Panc1 (cell line): ENCODE measurements around the gene REXO4. TPM values are rescaled to one million over a fixed set of nuclear protein-coding genes. Genes with fewer than 3 reads are reported as not detected.

ENCODE experiments used
- ATAC-seq: fragments of 200-7000 bp; cut with Tn5 transposase; 2 replicates; pipeline ENCODE4 v1.9.1; 2020; ENCODE audit warnings: mild to moderate bottlenecking, moderate library complexity
- BruUV-seq: library from RNA; stranded (reverse); fragments of 400-500 nt; replicated peaks from 2 replicates; lab custom pipeline; 2021; lab: Mats Ljungman, UMichigan
- CTCF ChIA-PET: fragments of 300-600 bp; sonication (Branson Sonifier 250); formaldehyde crosslinking; loops from one replicate; lab custom pipeline; 2022; ENCODE audit warnings: antibody characterized with exemption; lab: Charles Lee
- POLR2A ChIA-PET: fragments of 300-600 bp; sonication (Branson Sonifier 250); formaldehyde crosslinking; loops from one replicate; lab custom pipeline; 2022; ENCODE audit warnings: antibody characterized with exemption; lab: Charles Lee
- DNase-seq: peaks from one replicate; pipeline ENCODE4 v3.0.0-alpha.2; 2010; ENCODE audit warnings: low read depth, low spot score
- H3K27ac ChIP-seq: 2 replicates; pipeline ENCODE4 v1.5.1; 2011; ENCODE audit warnings: mild to moderate bottlenecking, low read length, inconsistent platforms
- H3K27me3 ChIP-seq: fragments of 200-500 bp; sonication (Bioruptor generic); 2 replicates; pipeline ENCODE4 v1.6.0; 2014; ENCODE audit warnings: low read length, inconsistent platforms; ENCODE audit not compliant: control insufficient read depth, insufficient read depth
- H3K36me3 ChIP-seq: fragments of 200-500 bp; sonication (Bioruptor generic); 2 replicates; pipeline ENCODE4 v1.5.1; 2014; ENCODE audit warnings: inconsistent platforms, mild to moderate bottlenecking, low read length, moderate library complexity; ENCODE audit not compliant: control insufficient read depth, insufficient read depth
- H3K4me1 ChIP-seq: 2 replicates; pipeline ENCODE4 v1.5.1; 2011; ENCODE audit warnings: inconsistent platforms, mild to moderate bottlenecking, low read length, moderate library complexity; ENCODE audit not compliant: control insufficient read depth, insufficient read depth
- H3K4me3 ChIP-seq, 2 experiments: 2 replicates each; pipeline ENCODE4 v1.5.1; 2011 to 2012; ENCODE audit warnings: low read depth in 2 of 2, low read length in 2 of 2, mild to moderate bottlenecking in 2 of 2, inconsistent platforms in 1 of 2, moderate library complexity in 1 of 2
- H3K9me3 ChIP-seq: fragments of 200-500 bp; sonication (Bioruptor generic); 2 replicates; pipeline ENCODE4 v1.5.1; 2014; ENCODE audit warnings: low read depth, mild to moderate bottlenecking, inconsistent platforms, low read length, moderate library complexity; ENCODE audit not compliant: control insufficient read depth, insufficient read depth
- POLR2AphosphoS5 ChIP-seq: IDR thresholded peaks from 2 replicates; pipeline ENCODE4 v1.6.1; 2012; ENCODE audit warnings: mild to moderate bottlenecking, low read depth, low read length, moderate library complexity
- SIN3A ChIP-seq: IDR thresholded peaks from 2 replicates; pipeline ENCODE4 v1.6.1; 2012; ENCODE audit warnings: low read depth, mild to moderate bottlenecking, low read length, moderate library complexity, borderline replicate concordance; ENCODE audit not compliant: insufficient read depth
- TCF7L2 ChIP-seq: IDR thresholded peaks from 2 replicates; pipeline ENCODE4 v1.6.1; 2011; ENCODE audit warnings: mild to moderate bottlenecking, low read depth, low read length, inconsistent platforms
- in situ Hi-C: cut with HindIII; loops from 2 replicates; pipeline ENCODE4 v1.10.0; 2016; ENCODE audit warnings: low sequenced_read_pairs, low pct_unique_long_range_greater_than_20kb
- intact Hi-C: fragments of 100-400 bp; cut with micrococcal nuclease; formaldehyde crosslinking; loops from one replicate; pipeline ENCODE4 v1.10.0; 2022; ENCODE audit not compliant: unreplicated experiment
- total RNA-seq: library from RNA; stranded (reverse); gene quantifications from one replicate; pipeline ENCODE4 v1.2.1, GENCODE V29; 2021; ENCODE audit not compliant: unreplicated experiment
- TF ChIP-seq, protein P1 (sequence below): fragments of 450-650 bp; IDR thresholded peaks from 2 replicates; pipeline ENCODE4 v1.5.1; 2017; ENCODE audit warnings: mild to moderate bottlenecking
- TF ChIP-seq, protein P2 (sequence below), 2 experiments: IDR thresholded peaks; 2 replicates each; pipeline ENCODE4 v1.6.1; 2011 to 2012; ENCODE audit warnings: low read depth in 2 of 2, control low read depth in 1 of 2, low read length in 1 of 2, mild to moderate bottlenecking in 1 of 2, moderate library complexity in 1 of 2; ENCODE audit not compliant: insufficient read depth in 1 of 2

The REXO4 gene
- total RNA-seq, 1 experiment from 2014 or later = 19.9 TPM

DNA sequence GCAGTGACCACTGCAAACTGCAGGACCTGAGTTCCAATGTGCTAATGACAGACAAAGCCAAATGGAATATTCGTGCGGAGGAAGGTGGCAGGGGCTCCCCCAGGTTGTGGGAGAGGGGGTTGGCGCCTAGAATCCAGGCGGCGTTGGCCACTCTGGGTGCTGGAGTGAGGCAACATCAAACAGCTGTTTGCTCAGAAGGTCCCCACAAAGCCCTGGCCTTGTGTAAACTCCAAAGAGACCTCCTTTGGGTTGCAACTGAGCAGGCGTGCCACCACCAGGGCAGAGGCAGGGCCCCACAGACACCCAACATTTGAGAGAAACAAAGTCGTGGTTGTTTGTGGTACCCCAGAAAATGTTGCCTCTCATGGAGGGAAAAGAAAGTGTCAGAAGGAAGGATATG lies 27.1 kb downstream of the REXO4 start:
- ChIA-PET POLR2A (no interaction called here), CTCF (no interaction called here)
- no peak for ATAC-seq
- Histone ChIP-seq H3K27me3 (no peaks in the 10 kb centered on the region), H3K4me3 (no peak overlapping the region), H3K9me3 (no peaks in the 10 kb centered on the region), H3K36me3 (no peaks in the 10 kb centered on the region), H3K27ac (no peak overlapping the region), H3K4me1 (no peaks in the 10 kb centered on the region)
- no TSS peak for BruUV-seq
- no peak for DNase-seq
- in situ Hi-C loops = no loop called here
- no peak for TF ChIP-seq POLR2AphosphoS5
- TF ChIP-seq, protein P1, sequence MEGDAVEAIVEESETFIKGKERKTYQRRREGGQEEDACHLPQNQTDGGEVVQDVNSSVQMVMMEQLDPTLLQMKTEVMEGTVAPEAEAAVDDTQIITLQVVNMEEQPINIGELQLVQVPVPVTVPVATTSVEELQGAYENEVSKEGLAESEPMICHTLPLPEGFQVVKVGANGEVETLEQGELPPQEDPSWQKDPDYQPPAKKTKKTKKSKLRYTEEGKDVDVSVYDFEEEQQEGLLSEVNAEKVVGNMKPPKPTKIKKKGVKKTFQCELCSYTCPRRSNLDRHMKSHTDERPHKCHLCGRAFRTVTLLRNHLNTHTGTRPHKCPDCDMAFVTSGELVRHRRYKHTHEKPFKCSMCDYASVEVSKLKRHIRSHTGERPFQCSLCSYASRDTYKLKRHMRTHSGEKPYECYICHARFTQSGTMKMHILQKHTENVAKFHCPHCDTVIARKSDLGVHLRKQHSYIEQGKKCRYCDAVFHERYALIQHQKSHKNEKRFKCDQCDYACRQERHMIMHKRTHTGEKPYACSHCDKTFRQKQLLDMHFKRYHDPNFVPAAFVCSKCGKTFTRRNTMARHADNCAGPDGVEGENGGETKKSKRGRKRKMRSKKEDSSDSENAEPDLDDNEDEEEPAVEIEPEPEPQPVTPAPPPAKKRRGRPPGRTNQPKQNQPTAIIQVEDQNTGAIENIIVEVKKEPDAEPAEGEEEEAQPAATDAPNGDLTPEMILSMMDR = no peak
- intact Hi-C loops = no loop called here

DNA sequence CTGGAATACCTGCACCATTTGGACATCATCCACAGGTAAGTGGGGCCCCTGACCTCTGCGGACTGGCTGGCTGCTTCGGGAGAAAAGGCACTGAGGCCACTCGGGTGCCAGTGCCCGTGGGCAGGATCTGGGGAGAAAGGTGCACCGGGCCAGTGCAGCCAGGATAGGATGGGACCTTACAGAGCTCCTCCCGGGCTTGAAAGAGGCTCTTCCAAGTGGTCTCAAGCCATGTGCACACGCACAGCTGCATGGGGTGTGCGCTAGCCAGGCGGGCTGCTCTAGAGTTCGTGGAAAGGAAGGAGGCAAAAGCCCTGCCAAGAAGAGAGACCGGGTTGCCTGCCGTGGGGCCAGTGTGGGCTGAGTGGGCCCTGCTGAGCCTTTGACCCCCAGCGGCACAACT lies 28.2 kb downstream of the REXO4 start:
- ChIA-PET CTCF (no interaction called here), POLR2A (no interaction called here)
- no peak overlapping the region for H3K4me3 ChIP-seq
- in situ Hi-C loops = no loop called here
- BruUV-seq = no TSS peak
- H3K36me3 ChIP-seq = no peaks in the 10 kb centered on the region
- ATAC-seq (no peak), DNase-seq (no peak)
- H3K27ac ChIP-seq = no peak overlapping the region
- H3K9me3 ChIP-seq = no peaks in the 10 kb centered on the region
- intact Hi-C loops = no loop called here
- no peak for TF ChIP-seq POLR2AphosphoS5
- TF ChIP-seq, protein P2, sequence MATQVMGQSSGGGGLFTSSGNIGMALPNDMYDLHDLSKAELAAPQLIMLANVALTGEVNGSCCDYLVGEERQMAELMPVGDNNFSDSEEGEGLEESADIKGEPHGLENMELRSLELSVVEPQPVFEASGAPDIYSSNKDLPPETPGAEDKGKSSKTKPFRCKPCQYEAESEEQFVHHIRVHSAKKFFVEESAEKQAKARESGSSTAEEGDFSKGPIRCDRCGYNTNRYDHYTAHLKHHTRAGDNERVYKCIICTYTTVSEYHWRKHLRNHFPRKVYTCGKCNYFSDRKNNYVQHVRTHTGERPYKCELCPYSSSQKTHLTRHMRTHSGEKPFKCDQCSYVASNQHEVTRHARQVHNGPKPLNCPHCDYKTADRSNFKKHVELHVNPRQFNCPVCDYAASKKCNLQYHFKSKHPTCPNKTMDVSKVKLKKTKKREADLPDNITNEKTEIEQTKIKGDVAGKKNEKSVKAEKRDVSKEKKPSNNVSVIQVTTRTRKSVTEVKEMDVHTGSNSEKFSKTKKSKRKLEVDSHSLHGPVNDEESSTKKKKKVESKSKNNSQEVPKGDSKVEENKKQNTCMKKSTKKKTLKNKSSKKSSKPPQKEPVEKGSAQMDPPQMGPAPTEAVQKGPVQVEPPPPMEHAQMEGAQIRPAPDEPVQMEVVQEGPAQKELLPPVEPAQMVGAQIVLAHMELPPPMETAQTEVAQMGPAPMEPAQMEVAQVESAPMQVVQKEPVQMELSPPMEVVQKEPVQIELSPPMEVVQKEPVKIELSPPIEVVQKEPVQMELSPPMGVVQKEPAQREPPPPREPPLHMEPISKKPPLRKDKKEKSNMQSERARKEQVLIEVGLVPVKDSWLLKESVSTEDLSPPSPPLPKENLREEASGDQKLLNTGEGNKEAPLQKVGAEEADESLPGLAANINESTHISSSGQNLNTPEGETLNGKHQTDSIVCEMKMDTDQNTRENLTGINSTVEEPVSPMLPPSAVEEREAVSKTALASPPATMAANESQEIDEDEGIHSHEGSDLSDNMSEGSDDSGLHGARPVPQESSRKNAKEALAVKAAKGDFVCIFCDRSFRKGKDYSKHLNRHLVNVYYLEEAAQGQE (IDR thresholded peaks at IDR 0.05; ENCODE audit: insufficient read depth in 1 of 2, low read depth in 2 of 2, low read length in 1 of 2) = no peak
- H3K27me3 ChIP-seq = no peaks in the 10 kb centered on the region
- no peaks in the 10 kb centered on the region for H3K4me1 ChIP-seq

DNA sequence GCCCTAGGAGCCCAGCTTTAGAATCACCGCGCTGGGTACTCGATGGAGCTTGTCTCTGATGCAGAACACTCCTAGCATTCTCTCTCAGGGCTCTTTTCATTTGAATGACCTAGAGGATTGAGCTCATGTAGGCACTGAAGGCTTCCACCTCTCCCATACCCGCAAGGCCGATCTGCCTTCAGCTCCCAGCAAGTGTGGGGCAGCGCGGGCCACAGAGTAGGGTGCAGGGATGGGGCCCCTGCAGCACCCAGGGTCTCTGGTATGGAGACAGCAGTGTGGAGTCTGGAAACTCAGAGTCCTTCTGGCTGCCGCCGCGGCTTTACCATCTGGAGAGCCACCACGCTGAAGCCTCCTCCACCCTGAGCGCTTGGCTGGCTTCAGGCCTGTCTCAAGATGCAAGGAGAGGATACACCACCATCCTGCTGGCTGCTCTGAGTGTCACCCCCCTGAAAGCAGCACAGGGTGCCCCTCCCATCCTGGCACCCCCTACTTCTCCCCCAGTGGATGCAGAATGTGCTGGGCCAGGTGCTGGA lies 28.7 kb downstream of the REXO4 start:
- no peak for ATAC-seq
- POLR2A ChIA-PET = no interaction called here
- BruUV-seq = no TSS peak

More for the DNA sequence above, 28.7 kb downstream of the REXO4 start:
- in situ Hi-C loops = no loop called here
- Histone ChIP-seq H3K27me3 (no peaks in the 10 kb centered on the region), H3K4me3 (no peak overlapping the region), H3K9me3 (no peaks in the 10 kb centered on the region), H3K4me1 (no peaks in the 10 kb centered on the region), H3K27ac (no peak overlapping the region), H3K36me3 (no peaks in the 10 kb centered on the region)
- CTCF ChIA-PET = no interaction called here
- no peak for DNase-seq
- TF ChIP-seq TCF7L2 (no peak), SIN3A (no peak), POLR2AphosphoS5 (no peak)
- TF ChIP-seq, protein P2 (IDR thresholded peaks at IDR 0.05; ENCODE audit: insufficient read depth in 1 of 2, low read depth in 2 of 2, low read length in 1 of 2) = no peak
- TF ChIP-seq, protein P1 = no peak
- intact Hi-C loops = no loop called here
